Endothelial cell of hepatic sinusoid (primary cell): Measurements from ENCODE around the gene GNAI2.
"Not testable (repeated sequence)": the region's sequence is repeated elsewhere in the genome, so short reads cannot be mapped to it uniquely, and the experiment has no call there.

Experiments
- in situ Hi-C: cut with HindIII; loops from 2 replicates; pipeline ENCODE4 v1.10.0; 2017; ENCODE audit warnings: low sequenced_read_pairs

Gene GNAI2

DNA sequence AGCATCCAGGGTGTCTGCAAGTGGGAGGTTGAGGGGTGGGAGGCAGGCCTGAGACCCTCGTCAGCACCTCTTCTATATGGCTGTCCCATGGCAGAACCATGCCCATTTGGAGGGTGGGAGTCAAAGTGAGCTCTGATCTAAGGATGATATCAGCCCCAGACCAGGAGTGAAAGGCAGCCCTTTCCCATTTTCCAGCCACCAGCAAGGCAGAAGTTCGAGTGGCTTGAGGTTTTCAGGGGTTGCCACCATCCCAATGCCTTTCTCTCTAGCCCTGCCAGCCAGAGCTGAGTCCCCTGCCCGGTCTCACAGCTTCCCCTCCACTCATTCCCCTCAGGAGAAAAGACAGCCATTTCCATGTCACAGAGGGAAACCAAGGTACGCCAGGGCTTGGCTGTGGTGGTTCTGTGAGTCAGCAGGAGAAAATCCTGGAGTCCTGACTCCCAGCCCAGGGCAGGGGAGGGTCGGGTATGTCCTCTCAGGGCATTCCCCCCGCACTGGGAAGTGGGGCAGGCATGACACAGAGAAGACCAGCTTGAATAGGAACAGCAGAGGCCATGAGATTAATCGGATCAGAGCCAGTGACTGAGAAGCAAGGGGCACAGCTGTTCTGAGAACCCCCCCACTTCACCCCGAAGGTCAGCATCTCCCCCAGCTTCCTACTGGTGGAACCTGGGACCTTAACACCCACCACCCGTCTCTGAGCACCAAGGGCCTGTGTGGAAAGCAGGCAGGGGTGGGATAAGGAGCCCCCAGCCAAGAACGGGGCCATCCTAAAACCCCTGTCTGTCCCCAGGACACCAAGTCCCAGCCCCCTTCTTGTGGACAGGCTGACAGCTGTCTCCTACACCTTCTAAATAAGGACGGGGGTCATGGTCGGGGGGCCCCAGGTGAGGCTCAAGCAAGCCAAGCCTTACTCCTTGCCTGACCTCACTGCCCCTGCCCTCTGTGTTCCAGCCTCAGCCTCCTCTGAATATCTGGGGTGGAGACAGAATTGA, 31.9 kb upstream of the GNAI2 start:
- in situ Hi-C loops: no loop called here

DNA sequence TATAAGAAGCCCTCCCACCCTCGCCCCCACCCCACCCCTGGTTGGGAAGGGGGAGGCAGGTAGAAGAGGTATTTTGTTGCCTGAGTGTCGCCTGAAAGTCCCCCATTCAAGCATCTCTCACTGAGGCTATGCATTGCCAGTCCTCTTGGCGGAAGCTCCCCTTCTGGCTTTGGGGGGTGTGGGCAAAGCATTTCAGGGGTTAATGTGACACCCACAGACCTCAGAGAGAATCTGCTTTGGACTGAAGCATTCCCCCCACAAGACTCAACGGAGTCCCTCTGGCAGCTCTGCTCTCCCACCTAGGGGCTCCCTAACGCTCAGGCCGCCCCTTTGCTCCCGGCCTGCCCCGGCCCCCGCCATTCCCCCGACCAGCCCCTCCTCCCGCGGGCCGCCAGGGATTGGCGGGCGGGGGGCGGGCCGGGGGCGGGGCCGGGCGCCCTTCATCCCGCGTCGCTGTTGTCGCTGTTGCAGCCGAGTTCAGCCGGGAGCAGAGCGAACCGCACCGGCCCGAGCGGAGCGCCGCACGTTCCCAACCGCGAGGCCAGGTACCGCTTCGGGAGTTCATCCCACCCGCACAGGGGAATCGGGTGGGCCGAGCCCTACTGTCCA, 31.1 kb upstream of the GNAI2 start, which contains the start of gene SLC38A3:
Gene SLC38A3 (plus strand): TSS at position 468 of the 609 bp plus-strand sequence. CDS start 8,929 bp downstream, outside the sequence.
- in situ Hi-C loops: no loop called here

DNA sequence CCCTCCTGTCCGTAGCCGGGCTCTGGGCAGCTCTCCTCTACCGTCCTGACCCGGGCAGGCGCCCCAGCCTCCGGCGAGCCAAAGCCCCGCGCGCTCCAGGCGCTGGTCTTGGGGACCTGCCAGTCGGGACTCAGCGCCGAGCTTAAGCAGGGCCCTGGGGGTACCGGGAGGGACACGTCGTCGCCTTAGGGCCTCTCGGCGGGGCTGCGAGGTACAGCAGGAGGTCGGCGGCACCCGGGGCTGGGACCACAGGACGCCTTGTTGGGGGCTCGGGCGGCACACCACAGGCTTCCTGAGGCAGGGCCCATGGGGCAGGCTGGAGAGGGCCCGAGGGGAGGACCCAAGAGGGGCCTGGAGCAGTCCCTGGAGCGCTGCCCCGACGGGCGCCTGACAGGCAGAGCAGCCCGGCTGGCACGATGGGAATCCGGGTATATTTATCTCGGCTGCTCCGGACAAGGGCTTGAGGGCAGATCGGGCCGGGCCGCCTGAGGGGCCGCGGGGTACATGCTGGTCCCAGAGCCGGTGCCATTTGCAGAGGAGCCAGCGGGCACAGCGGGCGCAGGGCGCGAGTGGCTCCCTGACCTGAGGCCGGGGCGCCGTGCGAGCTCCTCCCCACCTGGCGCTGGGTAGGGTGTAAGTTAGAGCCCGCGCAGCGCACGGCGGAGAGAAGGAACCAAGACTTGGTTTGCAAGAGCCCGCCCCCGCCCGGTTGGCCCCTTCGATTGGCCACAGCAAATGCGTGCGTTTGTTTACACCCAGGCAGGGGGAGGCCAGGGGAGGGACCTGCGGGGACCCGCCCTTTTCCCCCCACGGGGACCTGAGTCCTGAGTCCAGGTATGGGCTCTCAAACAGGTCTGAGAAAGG, 30.4 kb upstream of the GNAI2 start:
- in situ Hi-C loops: no loop called here

DNA sequence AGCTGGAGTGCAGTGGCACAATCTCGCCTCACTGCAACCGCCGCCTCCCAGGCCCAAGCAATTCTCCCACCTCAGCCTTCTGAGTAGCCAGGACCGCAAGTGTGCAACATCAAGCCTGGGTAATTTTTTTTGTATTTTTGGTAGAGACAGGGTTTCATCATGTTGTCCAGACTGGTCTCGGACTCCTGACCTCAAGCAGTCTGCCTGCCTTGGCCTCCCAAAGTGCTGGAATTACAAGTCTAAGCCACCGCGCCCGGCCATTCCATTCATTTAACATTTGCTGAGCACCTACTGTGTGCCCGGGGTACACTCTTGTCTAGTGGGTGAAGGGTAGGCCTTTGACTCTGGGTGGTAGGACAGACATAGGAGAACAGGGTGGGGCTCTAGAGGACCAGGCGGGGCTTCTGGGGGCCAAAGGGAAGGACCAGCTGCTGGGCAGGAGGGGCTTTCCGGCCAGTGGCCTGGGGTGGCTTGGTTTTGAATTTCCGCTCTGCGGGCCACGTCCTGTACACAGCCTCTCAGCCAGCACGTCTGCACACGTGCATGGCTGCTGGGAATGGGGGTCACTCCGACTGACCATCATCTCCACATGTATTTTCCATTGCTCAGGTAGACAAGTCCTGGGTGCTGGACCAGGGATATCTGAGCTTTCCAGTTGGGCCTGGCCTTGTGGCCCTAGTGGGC, 28.5 kb upstream of the GNAI2 start:
- in situ Hi-C loops: no loop called here

DNA sequence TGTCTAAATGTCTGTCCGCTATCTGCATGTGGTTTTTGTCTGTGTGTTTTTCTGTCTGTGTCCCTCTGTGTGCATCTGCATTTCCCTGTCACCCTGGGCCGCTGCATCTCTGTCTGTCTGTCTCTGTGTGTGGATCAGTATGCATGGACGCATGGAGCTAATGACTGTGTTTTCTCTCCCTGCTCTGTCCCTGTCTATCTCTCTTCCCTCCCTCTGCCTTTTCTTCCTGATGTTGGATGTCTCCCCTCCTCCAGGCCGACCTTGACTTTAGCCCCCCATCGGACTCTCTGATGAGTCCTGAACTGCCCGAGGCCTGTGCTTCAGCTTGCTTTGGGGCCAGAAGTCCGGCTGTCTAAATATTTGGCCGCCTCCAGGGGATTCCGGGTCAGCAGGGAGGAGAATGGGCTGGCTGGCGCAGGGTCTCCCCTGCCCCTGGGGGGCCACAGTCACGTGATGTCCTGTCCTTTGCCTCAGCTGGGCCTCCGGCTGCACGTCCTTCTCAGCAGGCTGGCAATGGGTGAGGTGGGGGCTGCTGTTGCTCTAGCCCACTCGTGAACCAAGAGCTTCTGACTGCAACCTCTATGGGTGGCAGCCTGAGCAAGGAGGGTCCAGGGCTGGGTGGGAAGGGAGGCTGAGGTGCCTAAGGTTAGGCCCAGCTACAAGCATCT, 27.2 kb upstream of the GNAI2 start:
- in situ Hi-C loops: no loop called here

DNA sequence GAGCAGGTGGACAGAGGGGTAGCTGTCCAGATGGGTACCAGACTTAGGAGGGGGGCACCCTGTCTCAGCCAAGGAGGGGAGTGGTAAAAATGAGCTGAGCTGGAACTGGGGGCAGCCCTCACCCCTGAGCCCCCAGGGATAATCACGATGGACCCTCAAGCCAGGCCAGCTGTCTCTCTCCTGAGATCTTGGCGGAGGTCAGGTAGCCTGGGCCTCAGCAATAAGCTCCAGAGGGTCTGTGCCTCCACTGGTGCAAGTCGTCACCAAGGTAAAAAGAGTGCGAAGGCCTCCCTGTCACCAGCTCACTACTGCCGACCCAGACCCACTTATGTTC, 25.9 kb upstream of the GNAI2 start:
- in situ Hi-C loops: no loop called here

DNA sequence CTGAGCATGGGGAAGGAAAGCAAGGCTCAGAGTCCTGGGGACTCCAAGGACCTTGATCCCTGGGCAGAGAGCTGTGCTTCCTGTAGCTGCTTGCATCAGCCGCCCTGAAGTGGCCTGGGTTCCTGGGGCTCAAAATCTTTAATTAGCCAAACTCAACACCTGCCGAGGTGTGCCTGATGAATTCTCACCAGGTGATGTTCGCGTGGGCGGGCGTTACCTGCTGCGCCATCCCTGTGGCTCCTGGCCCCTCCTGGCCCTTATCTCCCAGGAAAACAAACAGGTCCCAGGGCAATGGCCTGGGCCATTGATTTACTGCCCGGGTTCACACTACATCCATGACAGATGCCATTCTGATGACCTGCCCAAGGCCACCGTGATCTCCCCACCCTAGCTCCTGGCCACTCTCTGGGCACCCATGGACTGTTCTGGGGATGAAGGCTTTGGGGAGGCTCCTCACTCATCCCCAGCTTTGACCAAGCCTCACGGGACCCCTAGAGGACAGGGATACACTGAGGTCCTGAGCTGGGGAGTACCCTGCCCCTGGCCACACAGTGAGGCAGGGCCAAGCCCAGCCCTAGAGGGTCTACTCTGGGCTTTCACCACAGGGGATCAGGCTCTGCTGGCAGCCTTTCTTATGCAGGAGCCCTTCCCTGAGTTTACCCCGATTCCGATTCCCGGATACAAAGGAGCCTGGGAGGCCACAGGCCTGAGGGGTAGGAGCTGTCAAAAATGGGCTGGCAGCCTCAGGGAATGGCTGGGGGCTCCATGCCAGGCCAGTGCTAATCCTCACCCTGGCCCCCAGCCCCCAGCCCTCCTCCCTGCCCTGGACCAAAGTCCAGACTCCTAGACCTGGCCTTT, 25.3 kb upstream of the GNAI2 start:
- in situ Hi-C loops: no loop called here

DNA sequence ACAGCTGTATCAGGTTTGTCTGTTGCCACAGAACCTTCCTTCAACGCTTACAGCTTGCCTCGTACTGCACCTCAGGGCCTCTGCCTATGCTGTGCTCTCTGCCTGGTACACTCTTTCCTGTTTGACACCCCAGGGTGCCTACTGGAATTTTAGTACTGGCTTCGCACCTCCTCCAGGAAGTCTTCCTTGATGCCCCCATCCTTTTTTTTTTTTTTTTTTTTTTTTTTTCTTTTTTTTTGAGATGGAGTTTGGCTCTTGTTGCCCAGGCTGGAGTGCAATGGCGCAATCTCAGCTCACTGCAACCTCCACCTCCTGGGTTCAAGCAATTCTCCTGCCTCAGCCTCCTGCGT, 24.7 kb upstream of the GNAI2 start:
- in situ Hi-C loops: not testable (repeated sequence)

DNA sequence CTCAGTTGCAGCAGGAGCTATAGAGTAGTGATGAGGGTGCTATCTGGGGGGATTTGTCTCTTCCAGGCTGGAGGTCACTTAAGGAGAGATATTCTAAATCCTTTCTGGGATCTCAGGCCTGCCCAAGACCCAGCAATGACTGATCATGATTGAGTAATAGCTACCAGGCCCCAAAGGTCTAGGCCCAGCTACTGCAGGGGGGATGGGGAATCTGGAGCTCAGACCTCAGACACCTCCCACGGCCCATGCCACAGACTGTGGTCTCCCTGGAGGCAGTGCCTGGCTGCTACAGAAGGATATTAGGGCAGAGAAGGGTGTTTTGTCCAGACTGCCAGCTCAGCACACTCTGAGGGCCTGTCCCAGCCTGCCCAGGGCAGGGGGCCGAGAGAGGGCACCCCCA, 24.1 kb upstream of the GNAI2 start:
- in situ Hi-C loops: no loop called here

DNA sequence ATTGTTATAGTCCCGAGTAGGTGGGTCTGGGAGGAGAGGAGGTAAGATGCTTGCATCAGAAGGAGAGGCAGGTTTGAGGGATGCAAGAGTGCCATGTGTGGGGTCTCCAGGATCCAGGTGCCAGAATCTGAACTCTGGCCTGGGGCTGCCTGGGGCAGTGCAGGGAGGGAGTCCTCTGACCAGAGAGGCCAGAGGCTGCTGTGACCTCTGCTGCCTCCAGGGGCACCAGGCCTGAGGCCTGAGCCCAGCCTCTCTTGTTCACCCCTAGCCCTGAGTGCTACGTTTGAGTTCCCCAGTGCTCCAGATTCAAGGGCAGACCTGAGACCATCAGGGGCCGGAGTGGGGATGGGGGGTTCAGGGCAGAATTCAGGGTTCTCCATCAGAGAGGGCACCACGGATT, 23.5 kb upstream of the GNAI2 start:
- in situ Hi-C loops: no loop called here

DNA sequence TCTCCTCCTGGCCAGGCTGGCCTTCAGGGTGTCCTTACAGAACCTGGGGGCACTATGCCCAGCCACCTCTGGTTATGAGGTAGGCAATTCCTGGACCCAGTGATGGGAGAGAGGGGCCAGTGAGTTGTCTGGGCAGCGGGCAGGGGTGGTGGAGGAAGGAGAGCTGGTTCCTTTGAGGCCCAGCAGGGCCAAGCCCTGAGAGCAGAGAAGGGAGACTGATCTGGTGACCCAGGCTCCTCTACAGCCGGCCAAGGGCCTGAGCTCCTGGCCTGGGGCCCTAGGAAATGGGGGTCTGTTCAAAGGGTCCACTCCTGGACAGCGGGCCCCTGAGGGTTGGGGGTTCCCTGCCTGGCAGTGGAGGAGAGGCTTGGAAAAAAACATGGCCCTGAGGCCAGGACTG, 23.0 kb upstream of the GNAI2 start:
- in situ Hi-C loops: no loop called here

DNA sequence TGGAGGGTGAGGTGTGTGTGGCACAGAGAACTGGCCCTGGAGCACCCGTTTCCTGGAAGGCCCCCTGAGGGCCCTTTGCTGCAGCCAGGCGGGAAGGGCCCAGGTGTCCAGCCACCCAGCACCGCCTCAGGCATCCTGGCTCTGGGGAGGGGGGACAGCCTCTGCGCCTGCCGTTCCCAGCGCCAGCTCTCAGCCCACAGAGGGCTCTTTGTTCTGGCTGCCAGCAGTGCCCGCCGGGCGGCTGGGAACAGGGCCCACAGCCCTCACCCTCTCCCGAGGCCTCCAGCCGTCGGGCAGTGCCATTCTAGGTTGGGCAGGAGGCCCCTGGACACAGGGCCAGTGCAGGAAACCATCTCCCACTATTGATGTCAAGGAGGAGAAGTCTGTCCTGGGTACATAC, 22.6 kb upstream of the GNAI2 start:
- in situ Hi-C loops: no loop called here

DNA sequence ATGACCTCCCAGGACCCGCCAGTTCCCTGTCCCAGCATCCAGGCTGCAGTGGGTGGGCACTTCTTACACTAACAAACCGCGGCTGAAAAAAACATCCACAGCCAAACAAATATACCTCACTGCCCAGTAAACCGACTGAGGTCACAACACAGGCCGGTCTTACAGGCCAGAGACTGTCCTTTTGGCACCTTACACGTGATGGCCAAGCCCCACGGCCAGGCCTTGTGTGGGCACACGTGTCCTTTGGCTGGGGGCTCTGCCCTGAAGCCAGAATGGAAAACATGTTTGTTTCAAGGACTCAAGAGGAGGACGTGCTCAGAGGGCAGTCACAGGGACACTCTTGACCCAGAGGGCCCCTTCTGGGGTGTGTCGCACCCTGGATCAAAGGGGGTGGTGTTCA, 21.2 kb upstream of the GNAI2 start:
- in situ Hi-C loops: no loop called here

DNA sequence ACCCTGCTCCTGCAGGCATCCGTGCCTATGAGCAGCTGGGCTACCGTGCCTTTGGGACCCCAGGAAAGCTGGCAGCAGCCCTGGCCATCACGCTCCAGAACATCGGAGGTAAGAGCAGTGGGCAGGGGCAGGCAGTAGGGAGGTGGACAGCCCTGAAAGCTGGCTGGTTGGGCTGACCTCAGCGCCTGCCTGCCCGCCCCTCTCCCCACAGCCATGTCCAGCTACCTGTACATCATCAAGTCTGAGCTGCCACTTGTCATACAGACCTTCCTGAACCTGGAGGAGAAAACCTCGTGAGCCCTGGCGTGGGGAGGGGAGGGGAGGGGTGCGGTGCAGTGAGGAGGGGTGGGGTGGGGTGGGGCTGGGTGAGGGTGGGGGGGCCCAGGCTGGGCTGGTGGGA, 20.5 kb upstream of the GNAI2 start:
- in situ Hi-C loops: no loop called here

DNA sequence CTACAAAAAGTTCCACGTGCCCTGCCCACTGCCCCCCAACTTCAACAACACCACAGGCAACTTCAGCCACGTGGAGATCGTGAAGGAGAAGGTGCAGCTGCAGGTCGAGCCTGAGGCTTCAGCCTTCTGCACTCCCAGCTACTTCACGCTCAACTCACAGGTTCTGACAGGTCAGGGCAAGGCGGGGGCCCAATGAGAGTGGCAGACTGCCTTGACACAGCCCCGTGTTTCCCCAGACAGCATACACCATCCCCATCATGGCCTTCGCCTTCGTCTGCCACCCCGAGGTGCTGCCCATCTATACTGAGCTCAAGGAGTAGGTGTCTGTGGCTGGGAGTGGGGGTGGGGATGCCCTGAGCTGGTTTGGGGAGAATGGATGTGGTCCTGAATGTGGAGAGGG, 18.3 kb upstream of the GNAI2 start:
- in situ Hi-C loops: no loop called here

DNA sequence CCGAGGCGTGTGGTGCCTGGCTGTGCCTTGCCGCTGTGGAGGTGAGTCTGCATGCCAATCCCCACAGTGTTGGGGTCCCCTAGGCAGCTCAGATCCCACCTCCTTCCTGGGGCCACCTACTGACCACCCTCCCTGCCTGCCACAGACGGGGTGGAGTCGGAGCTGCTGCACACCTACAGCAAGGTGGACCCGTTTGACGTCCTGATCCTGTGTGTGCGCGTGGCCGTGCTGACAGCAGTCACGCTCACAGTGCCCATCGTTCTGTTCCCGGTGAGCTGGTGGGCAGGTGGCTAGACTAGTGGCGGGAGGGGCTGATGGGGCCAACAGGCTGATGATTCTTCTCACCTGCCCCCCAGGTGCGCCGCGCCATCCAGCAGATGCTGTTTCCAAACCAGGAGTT, 17.6 kb upstream of the GNAI2 start:
- in situ Hi-C loops: no loop called here

DNA sequence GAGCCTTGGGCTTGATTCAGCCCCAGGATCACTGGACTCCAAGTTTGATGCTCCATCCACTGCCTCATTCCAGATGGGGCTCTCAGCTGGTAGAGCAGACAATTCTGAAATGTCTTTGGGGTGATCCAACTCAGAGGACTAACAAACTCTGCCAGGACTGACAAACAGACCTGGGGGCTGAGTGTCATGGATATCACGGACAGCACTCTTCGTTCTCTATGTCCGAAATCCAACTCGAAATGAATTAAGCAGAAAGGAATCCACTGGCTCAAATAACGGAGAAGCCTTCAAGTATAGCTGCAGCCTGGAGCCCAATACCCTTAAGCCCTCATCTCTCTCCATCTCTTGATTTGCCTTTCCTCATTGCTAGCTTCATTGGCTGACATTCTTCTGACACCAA, 16.7 kb upstream of the GNAI2 start:
- in situ Hi-C loops: no loop called here

DNA sequence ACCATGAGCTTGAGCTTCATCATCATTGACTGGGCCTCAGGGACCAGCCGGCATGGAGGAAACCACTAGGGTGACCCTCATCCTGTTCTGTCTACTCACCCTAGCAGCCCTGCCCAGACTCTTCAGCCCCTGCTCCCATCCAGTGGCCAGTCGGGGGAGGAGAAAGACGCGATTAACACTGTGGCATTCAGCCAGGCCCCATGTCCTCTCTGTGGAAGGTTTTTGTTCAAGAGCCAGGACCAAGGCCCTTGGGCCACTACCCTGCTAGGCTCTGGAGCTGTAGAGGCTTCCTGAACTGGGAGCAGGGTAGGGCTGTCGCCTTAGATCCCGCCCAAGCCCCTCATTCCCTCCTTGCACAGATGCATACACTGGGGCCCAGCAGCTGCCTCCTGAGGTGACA, 15.9 kb upstream of the GNAI2 start:
- in situ Hi-C loops: loop anchor here (5.0 kb wide), 1 partner anchor 42 kb away; no protein-coding TSS in a partner anchor

DNA sequence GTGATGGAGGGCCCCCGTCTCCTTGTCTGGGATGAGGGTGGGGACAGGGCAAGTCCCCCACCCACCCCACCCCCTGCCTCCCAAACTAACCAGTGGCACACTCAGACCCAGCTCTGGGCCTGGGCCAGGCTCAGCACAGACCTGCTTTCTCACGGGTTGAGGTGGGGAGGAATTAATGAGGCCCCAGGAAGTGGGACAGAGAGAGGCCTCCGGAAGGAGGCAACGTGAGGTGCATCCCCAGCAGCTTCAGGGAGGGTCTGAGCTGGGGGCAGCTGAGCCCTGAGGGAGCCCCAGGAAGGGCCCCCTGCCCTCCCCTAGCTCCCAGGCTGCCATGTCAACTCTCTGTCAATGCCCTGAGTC, 15.0 kb upstream of the GNAI2 start:
- in situ Hi-C loops: loop anchor here (5.0 kb wide), 1 partner anchor 41 kb away; no protein-coding TSS in a partner anchor
